Mucosa of gallbladder (tissue), 1 donor: ENCODE data around the gene RGS3. TPM values are rescaled to one million over a fixed set of nuclear protein-coding genes. Genes with fewer than 3 reads are reported as not detected.

Experiments used
- DNase-seq: peaks from one replicate; pipeline ENCODE4 v3.0.0-alpha.2; 2020; ENCODE audit warnings: low spot score
- total RNA-seq: library from RNA; stranded (reverse); gene quantifications from one replicate; pipeline ENCODE4 v1.2.1, GENCODE V29; 2021
- donor health status: DM: no; HTN: no; CAD: no.

The RGS3 gene
- total RNA-seq, 1 donor from 2014 or later = 142 TPM

DNA sequence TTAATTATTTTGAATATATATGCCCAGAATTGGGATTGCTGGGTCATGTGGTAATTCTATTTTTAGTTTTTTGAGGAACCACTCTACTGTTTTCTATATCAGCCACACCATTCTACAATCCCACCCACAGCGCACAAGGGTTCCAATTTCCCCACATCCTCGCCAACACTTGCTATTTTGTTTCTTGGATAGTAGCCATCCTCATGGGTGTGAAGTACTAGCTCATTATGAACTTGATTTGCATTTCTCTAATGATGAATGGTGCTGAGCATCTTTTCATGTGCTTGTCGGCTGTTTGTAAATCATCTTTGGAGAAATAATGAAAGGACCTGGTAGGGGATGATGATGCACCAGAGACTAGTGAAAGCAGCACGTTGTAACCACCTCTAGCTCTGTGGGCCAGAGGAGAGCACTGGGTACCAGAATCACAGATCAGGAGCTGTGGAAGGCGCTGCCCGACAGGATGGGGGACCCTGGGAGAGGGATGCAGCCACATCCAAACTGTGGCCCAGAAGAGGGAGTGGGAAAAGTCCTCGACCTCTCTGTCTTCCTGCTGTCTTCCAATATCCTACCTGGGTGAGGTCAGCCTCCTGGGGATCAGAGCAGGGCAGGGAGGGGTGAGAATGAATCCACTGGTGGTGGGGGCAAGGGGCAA is 155.4 kb downstream of the RGS3 start:
- no peak for DNase-seq

DNA sequence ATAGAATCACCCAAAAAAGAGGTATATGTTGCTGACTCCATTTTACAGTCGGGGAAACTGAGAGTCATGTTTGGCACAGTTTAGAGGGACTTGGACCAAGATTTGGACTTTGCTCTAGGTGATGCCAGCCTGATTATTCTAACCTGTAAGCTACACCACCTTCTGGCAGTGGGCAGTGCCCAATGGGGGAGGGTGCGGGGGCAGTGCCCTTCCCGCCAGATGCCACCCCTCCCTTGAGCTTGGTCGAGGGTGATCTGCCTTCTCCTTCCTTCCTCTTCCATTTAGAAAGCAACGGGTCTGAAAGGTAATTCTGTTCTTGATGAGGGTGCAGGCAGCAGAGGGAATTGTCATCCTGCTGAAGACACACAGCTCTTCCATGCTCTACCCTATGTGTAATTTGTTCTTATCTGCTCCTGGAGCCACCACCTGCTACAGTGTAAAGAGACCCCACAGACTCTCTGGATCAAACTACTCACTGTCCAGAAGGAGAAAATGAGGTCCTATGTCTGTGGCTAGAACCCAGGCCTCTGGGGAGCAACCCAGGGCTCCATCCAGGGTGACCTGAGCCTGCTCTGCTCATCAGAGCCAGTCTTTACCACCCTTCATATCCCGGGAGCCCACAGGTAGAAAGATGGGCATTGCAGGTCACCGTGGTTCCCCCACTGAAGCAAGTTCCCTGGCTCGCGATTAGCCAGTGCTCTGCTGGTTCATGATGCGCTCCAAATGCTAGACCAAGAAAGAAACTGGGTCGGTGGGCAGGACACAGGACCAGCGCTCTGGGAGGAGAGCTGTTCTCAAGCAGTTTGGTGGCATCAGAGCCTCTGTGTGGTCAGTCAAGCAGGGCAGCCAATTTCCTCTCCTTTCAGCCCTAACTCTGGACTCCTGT is 156.2 kb downstream of the RGS3 start:
- peak; percentile 72 for DNase-seq

DNA sequence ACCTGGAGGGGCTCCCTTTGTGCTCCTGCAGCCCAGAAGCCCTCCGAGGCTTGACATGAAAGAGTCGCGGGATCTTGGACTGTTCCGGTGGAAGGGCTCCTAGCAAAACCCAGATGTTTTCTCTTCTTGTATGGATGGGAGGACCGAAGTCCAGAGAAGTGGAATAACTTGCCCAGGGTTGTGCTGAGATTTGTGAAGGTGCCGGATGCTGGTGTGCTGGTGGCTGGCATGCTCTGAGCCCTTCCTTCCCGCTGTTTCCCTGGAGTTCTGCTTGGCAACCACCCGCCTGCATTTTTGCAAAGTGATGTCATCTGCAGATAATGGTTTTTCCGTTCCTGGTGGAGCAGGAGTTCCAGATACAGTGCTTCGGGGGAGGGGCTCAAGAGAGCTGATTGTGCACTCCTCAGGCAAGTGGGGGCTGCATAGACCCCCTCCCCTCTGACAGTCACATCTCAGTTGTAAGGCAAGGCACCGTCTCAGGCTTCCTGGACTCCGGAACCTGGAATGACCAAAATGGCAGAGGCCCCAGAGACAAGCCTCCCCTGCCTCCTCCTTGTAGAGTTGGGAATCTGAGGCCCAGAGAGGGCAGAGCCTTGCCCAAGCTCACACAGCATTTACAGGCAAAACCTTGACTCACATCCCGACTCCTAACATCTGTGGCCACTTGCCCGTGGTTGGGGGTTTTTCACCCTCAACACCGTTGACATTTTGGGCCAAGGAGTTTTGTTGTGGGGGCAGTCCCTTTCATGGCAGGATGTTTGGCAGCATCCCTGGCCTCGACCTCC is 157.0 kb downstream of the RGS3 start:
- DNase-seq = peak; percentile 92

DNA sequence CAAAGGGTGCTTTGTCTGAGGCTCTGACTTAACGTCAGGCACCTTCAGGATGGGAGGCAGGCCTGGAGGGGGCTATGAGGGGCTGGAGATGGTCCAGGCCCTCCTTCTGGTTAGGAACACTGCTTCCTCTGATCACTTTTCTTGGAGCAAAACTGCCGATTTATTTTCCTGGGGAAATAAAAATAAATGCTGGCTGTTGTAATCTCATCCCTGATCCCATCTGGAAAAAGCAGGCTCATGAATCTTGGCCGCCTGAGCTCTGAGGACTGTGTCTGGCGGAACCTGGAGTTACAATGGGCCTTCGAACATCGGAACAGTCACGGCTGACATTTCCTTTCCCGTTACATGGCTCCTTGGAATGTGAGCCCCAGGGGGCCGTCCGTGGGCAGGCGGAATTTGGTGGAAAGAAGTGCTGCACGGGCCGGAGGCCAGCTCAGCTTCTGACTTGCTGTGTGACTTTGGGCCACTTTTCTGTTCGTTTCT is 157.8 kb downstream of the RGS3 start:
- DNase-seq = peak; percentile 42

DNA sequence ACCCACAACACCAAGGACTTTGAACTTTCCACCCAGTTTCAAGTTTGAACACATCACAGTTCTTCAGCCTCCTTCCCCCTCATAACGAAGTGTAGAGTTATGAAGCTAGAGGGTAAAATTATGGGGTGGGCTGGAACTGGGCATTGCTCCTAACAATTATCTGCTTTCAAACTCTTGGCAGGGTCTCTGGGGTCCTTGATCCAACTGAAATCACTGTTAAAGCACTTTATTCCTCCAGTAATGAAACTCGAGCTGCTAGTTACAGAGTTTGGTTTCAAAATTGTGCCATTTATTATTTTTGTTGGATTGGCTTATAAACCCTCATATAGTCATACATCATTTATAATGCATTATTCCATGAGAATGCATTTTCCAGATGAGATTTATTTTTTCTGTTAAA is 158.5 kb downstream of the RGS3 start:
- no peak for DNase-seq

DNA sequence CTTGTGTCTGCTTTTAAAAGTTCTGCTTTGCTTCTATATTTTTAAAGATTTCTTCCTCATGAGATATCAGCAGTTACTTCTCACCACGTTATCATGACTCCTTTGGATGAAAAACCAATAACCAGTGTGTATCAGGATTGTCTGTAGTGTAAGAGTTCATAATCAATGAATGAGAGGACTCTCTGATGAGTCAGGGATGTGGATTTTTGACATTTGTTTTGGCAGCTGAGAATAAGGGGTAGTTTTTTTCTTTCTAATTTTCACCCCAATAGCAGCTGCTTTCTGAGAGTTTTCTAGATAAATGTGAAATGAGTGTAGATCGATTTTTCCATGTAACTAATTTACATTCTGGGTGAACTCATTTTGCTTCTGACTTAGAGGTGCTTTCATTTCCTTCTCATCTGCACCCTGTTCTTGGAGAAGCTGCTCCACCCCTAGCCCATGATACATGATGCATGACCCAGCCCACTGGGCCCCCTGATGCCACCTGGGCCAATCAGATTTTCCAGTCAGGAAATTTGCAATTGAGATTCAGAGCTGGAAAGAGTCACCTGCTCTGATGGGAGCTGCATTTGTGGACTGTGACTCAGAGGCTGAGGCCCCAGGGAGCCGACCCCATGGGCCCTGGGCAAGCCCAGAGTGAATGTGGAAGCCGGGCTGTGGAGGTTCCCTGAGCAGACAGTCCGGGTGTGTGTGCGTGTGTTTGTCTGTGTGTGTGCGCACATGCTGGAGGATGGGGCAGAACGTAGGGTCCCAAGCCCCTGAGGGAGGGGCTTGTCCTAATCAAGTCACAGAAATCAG is 159.3 kb downstream of the RGS3 start:
- DNase-seq = peak; percentile 66

DNA sequence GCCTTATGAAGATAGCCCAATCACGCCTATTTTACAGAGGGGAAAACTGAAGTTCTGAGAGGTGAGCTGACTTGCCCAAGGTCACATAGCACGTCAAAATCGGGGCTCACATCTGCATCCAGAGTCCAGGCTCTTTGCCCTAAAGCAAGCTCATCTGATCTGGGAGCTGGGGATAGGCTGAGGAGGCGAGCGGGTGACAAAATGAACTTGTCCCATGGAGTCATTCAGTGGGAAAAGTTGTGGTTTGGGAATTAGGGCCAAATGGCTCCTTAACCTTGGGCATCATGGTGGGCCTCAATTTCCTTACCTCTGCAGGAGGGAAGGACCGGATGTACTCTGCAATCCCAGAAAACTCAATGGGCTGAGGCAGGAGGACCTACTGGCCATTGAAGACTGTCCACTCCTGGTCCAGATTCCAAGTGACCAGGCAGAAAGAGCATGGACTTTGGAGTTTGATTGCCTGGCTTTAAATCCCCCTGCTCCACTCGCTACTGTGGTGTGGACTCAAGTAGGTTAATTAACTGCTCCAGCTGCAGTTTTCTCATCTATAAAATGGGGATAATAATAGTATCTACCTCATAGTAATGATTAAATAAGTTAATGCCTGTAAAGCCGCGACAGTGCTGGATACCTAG is 160.4 kb downstream of the RGS3 start:
- DNase-seq = no peak

DNA sequence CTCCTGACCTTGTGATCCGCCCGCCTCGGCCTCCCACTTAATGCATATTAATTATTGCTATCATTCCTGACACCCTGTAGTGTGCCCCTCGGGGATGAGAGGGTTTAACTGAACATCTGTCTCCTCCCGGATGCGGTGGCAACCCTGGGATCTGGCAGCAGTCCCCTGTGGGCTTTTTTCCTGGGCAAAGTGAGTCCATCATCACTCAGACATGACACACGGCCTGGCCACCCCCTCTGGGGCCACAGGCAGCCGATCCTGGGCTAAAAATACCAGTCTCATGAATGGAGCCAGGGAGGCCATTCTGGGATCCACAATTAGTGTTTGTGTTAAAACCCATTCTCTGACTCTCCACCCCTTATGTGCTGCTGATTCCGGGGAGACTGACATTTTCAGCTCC is 161.2 kb downstream of the RGS3 start:
- no peak for DNase-seq

DNA sequence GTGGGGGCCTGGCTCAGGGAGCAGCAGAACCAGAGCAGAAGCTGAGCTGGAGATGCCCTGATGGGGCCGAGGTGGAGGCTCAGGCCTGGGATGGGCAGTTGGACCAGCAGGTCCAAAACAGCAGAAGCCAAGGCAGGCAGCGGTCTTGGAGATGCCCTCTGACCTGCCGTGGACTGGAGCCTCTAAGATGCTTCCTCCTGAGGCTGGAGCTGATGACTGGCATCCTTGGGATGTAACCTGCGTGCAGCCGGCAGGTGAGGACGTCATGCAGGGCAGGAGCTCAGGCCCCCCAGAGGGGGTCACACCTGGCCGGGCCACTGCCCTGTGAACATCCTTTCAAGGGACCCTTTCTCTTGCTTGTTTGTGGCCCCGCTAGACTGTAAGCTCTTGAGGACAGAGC is 162.0 kb downstream of the RGS3 start:
- DNase-seq = no peak

DNA sequence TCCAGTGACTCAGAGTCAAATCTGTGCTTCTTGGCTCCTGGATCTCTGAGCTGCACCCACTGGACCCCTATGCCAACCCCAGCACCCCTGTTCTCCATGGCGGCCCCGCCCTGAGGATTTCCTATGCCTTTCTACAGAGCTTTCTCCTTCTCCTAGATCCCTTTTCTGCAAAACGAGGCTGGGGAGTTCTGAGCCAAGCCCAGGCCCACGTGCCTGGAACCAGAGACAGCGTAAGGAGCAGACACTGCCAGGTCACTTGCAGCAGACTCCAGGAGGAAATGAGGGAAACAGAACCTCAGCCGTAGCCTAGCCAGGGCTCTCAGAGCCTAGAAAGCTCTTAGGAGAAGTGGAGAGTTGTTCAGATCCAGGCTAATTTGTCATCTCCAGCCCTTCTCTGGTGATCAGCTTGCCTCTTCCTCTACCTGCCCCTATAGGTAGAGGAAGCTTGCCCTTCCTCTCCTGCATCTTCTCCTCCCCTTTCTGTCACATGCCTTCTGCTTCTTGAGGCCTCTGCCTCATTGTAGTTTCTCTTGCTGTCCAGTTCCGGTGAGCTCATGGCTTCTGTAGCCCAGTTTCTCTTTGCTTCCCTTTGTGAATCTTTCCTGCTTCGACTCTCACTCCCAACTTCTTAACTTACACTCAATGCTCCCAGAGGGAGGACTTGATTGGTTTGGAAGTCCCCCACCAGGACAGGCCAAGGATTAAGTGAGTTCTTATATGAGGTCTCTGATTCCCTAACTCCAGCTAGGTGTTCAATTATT is 163.4 kb downstream of the RGS3 start:
- DNase-seq = peak; percentile 53

DNA sequence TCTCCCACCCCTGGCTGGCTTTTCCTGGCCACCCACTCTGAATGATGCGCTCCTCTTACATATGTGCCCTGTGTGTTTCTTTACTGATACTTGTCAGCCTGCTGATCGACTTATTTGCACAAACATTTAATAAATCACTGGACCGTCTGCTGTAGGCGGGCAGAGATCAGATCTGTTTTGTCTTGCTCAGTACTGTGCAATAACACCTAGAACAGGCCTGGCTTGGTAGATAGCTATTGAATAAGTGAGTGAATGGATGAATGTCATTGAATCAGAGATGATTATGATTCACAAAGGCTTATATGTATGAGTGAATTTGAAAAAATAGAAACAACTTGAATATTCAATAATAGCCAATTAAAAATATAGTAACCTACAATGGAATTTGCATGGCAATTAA is 165.1 kb downstream of the RGS3 start:
- no peak for DNase-seq

DNA sequence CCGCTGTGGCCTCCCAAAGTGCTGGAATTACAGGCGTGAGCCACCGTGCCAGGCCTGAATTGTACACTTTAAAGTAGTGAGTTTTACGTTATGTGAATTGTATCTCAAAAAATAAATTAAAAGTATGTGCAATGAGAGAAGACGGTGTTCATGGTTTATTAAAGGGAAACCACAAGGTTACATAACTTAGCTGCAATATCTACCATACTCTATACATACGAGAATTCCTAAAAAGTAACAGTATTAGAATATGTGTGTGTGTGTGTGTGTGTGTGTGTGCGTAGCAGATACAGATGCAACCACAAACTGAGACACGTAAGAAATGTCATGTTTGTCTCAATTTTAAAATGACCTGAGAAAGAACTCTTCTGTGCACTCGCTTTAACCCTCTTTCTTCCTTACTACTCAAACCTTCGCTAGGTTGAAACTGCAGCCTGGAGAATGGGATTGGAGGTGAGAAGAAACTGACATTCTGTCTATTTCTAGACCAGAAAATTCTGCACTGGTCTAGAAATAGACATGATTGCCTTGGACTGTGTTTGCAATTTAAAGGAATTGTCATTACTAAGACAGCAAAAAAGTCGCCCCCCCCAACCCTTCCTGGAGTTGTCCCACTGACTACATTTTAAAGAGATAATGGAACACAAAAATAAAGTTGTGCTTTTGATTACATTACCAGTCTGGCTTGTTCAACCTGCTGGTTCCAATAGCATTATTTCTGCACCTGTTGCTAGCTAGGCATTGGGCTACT is 167.0 kb downstream of the RGS3 start:
- DNase-seq = no peak

DNA sequence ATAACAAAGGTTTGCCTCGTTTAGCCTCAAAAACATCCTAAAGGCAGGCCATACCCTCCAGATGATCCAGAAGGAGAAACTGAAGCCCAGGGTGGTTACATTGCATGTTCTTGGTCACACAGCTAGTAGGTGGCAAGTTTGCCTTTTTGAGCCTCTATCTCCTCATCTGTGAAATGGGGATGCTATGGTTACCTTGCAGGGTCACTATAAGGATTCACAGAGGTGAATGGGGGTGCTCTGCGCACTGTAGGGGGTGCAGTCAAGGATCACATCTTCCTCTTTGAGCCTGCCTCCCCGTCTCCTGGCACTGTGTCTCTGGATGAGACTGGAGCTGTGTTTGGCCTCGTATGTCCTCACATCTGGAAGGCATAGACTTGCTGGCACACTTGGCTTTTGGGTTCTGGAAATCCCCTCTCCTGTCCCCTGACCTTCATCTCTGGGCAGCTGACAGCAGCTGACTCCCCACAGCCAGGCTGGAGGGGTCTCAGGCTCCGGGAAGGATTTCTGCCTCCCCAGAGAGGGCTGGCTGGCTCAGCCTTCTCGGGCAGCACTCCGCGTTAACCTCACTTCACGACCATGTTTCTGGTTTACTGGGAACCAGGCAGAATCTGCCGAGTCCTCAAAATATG is 167.7 kb downstream of the RGS3 start:
- no peak for DNase-seq

DNA sequence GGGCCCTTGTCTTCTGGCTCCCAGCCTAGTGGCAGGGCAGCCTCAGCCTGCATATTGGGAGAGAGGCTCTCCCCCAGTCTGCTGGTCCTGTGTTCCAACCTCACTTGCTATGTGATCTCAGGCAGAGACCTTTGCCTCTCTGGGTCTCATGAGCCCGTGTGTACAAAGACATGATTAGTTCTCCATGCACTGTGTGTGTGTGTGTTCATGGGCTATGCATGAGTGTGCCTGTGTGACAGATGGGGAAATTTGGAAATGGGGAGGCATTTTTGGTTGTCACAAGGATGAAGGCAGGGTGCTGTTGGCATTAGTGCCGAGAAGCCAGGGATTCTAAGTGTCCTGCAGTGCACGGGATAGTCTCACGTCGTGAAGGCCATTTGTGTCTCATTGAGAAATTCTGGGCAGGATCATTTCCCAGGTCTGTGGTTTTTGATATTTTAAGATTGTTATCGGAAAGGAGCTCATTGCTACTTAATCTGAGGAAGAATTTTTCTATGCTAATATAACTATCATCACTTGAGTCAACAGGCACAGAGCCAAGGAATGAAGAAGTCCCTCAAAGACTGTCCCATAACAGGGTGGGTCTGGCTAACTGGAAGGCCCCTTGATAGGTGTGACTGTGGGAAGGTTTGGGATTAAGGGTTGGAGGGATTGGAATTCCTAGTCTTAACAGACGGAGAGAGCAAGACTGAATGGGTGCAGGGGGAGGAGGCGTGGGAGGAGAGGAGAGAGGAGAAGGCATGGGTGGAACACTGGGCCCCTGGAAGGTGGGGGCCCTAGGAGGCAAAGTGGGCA is 168.5 kb downstream of the RGS3 start:
- DNase-seq = no peak

DNA sequence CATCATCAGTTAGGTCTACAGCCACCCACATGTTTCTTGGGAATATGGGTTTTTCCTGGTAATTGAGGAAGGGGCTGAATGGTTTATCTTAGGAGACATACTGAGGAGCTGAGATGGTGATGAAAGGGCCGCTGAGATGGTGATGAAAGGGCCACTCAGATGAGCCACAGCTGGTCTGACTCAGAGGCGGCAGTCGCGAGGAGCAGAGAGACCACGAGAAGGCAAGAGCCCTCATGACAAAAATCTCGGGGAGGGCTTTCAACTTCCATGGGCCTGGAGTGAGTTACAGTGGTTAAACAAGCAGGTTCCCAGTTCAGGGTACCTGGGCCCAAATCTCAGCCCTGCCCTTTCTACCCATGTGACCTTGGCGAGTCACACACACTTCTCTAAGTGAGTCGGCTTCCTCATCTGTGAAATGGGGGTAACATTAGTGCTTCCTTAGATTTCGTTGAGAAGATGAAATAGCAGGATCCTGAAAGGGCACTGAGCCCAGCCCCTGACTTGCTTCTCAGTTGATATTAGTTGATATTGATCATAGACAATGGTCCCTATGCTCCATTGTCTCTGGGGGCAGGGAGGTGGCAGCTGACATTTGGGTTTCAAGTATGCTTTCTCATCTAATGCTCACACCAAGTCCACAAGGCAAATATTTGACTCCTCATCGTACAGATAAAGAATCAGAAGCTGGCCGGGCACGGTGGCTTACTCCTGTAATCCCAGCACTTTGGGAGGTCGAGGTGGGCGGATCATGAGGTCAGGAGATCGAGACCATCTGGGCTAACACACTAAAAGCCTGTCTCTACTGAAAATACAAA is 169.5 kb downstream of the RGS3 start:
- no peak for DNase-seq

DNA sequence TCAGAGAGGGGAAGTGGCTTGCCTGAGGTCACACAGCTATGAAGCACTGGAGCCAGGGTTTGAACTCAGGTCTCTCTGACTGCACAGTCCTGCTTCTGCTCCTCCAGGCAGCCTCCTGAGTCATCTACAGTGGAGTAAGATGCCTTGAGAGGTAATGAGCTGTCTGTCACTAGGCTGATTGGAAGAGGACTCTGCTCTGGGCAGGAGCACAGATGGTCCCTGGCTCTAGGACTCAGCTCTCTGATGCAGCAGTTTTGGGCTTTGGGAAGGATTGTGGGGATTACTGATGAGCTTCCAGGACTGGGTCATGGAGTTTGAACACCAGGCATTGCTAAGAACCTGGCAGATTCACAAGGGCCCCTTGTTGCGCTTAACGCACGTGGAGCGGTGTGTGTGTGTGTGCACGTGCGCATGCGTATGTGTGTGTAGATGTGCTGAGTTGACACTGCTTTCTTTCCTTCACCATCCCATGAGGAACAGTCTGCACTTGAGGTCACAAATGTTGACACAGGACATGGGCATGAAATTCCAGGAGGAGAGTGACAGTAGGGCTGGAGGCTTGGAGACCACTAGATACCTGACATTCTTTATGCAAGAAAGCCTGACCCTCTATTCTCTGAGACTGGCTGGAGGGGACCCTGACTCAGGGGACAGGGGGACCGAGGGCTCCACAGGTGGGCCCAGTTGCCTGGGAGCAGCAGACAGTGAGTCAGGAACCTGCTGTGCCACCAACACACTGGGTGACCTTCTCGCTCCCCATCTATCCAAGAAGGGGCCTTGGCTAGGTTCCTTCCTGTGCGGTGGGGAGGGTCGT is 170.5 kb downstream of the RGS3 start:
- DNase-seq = no peak
